GM18520 (cell line): Measurements from ENCODE around the gene MYOD1.

Experiments
- ATAC-seq: cut with Tn5 transposase; IDR thresholded peaks from one replicate; pipeline ENCODE4 v1.9.1; 2021; ENCODE audit not compliant: unreplicated experiment

The MYOD1 gene

GRCh38 chr11:17769218-17769617 lies 49.8 kb downstream of the MYOD1 start:
- no peak for ATAC-seq

- ATAC-seq, result no peak
Observed at GRCh38 chr11:17770048-17770652, 50.8 kb downstream of the MYOD1 start.

DNA sequence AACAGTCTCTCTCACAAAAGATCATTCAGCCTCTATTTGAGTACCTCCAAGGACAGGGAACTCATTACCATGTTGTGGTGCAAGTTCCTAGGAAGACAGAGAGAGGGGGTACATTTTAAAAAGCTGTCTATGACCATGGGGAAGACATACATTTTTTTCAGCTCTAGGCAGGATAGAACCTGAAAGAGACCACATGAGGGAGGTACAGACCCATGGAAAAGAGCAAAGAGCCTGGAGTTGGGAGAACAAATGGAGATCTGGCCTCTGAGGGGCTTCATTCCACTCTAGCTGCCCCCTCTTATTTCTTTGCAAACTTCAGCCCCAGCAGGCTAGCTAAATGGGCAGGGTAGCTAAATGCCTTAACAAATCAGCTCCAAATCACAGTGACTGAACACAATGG lies 51.5 kb downstream of the MYOD1 start:
- ATAC-seq, result no peak

DNA sequence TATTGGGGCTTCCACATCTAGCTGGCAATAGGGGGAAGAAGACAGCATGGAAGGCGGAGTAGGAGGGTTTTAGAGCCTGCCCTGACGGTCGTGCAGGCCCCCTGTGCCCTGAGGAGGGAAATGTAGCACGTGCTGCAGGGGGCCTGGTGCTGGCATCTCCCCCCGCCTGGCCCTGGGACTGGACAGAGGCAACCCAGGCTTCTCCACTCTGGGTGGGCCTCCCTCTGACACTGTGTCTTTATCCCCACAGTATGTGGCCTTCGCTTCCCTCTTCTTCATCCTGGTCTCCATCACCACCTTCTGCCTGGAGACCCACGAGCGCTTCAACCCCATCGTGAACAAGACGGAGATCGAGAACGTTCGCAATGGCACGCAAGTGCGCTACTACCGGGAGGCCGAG lies 52.0 kb downstream of the MYOD1 start:
- no peak for ATAC-seq
